ENCODE results near the gene HOXD3. TPM values are rescaled to one million over a fixed set of nuclear protein-coding genes. Genes with fewer than 3 reads are reported as not detected.

Gene HOXD3
- total RNA-seq, 1 experiment from 2014 or later: not detected

DNA sequence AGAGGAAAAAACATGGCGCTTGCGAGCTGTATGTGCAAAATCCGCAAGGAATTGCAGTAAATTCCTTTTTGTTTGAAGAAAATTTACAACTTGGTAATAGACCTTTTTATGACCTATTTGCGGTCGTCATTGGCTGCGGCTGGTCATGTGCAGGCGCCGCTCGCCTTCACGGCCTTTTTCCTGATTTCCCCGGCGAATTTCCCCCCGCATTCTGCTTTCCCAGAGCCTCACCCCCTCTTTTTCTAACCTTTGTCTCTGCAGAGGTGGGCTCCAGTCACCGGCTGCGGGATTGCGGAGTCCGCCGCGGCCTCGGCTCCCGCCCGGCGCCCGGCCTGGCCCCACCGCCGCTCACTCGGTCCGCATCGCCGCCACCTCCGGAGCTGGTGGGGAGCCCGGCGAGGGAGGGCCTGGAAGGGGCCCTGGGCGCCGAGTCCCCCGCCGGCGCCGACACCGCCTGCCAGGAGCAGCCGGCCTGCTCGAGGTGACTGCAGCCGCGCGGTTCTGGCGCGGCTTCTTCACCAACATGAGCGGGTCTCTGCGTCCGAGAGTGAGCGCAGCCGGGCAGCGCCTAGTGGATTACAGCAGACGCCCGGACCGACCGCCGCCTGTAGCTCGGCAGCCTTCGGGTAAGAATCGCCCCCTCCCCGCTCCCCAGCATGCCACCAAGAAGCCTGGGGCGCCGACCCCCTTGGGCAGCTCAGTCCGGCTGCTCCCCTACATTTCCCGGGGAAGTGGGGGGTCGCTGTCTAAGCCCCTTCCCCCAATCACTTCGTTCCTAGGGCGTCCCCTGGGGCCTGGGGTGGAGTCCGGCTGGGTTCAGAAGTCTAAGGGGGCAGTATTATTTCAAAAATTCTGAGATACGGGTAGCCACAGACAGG, 20.5 kb upstream of the HOXD3 start:
- no peak overlapping the region for H2BK20ac ChIP-seq (ENCODE audit: low read depth, low read length, poor library complexity, severe bottlenecking)
- no peaks in the 10 kb centered on the region for H4K20me1 ChIP-seq (ENCODE audit: control insufficient read depth, insufficient read depth, insufficient read length)
- no peak overlapping the region for H2AK5ac ChIP-seq (ENCODE audit: insufficient read length, low read length)
- peaks cover 91% of the 10 kb centered on the region for H3K27me3 ChIP-seq (ENCODE audit: insufficient read depth, low read length)
- H3K27me3 Mint-ChIP-seq (ENCODE audit: low read depth): peaks cover 98% of the 10 kb centered on the region
- H2BK12ac ChIP-seq (ENCODE audit: insufficient read length, low read depth, low read length): no peak overlapping the region
- H3T11ph ChIP-seq (ENCODE audit: low read length): no peak overlapping the region
- H3K9me3 ChIP-seq (ENCODE audit: control insufficient read depth, low read depth, low read length): no peaks in the 10 kb centered on the region
- peak overlapping the region; percentile 47 to 81 for H3K4me3 Mint-ChIP-seq
- H3K79me2 ChIP-seq (ENCODE audit: insufficient read depth, low read length): no peaks in the 10 kb centered on the region
- H3K23ac ChIP-seq (ENCODE audit: insufficient read length, low read depth, low read length): no peak overlapping the region
- H3K23me2 ChIP-seq (ENCODE audit: insufficient read length, low read depth, low read length, poor library complexity, severe bottlenecking): peaks cover 8% of the 10 kb centered on the region
- peaks cover 4 to 8% of the 10 kb centered on the region in 2 experiments; a peak in 4 of 5 replicates for H3K9me3 Mint-ChIP-seq
- no peaks in the 10 kb centered on the region for H3K79me1 ChIP-seq (ENCODE audit: insufficient read depth, low read depth, low read length, poor library complexity, severe bottlenecking)
- no peak overlapping the region for H3K14ac ChIP-seq (ENCODE audit: insufficient read depth, low read length)
- no peak overlapping the region for H2AFZ ChIP-seq (ENCODE audit: low read length)
- H3K4me2 ChIP-seq (ENCODE audit: insufficient read depth, insufficient read length, low read length): peak overlapping the region; percentile 44
- H3K4me1 Mint-ChIP-seq: peaks cover 2 to 11% of the 10 kb centered on the region in 2 experiments; a peak in 3 of 4 replicates
- no peak overlapping the region for H4K8ac ChIP-seq (replicated peaks; ENCODE audit: insufficient read length, low read depth, low read length)
- H4K5ac ChIP-seq (ENCODE audit: insufficient read length, low read depth, low read length): no peak overlapping the region
- WGBS (ENCODE audit: extremely low coverage, insufficient read length, low lambda C conversion rate): no CpG with 5 or more reads among the region's 71 CpGs
- no peak overlapping the region for H3K27ac Mint-ChIP-seq
- peak; percentile 52 for DNase-seq
- H2BK5ac ChIP-seq (ENCODE audit: insufficient read length, low read length): no peak overlapping the region
- H2BK120ac ChIP-seq (ENCODE audit: low read depth, low read length, poor library complexity, severe bottlenecking): no peak overlapping the region
- no peaks in the 10 kb centered on the region; the same call in 1 of the 2 replicates for H3K4me1 ChIP-seq (ENCODE audit: insufficient read depth, low read length)
- no peak overlapping the region for H3K9ac ChIP-seq (ENCODE audit: extremely low read depth, insufficient read length, low read length)
- no peaks in the 10 kb centered on the region for H3K36me3 Mint-ChIP-seq (ENCODE audit: insufficient read depth in 1 of 3, low read depth in 3 of 3)
- no peak overlapping the region for H3K4ac ChIP-seq (ENCODE audit: low read depth, low read length)
- no peak overlapping the region for H3K56ac ChIP-seq (ENCODE audit: insufficient read length, low read depth, low read length)
- no peak for TF ChIP-seq CTCF (conservative IDR thresholded peaks at IDR 0.05)
- H3K18ac ChIP-seq (ENCODE audit: insufficient read length, low read depth, low read length): no peak overlapping the region
- no peak overlapping the region for H2BK15ac ChIP-seq (ENCODE audit: low read depth, low read length)
- no peak overlapping the region for H4K91ac ChIP-seq (ENCODE audit: insufficient read length, low read depth, low read length)
- no peak overlapping the region for H3K27ac ChIP-seq (ENCODE audit: insufficient read length, low read depth, low read length)

All from H9 (cell line).